ENCODE results near the gene KCNMA1. TPM values are rescaled to one million over a fixed set of nuclear protein-coding genes. Genes with fewer than 3 reads are reported as not detected.

KCNMA1 gene
- total RNA-seq, 4 donors from 2014 or later, result 4.6 to 10.5 (median 7.8) TPM

- WGBS, result 67% methylated on average over 7 of the region's 7 CpGs
- DNase-seq (ENCODE audit: low spot score in 2 of 2), result no peak
These were observed 621.3 kb downstream of the KCNMA1 start for GRCh38 chr10:77016278-77016815.

DNA sequence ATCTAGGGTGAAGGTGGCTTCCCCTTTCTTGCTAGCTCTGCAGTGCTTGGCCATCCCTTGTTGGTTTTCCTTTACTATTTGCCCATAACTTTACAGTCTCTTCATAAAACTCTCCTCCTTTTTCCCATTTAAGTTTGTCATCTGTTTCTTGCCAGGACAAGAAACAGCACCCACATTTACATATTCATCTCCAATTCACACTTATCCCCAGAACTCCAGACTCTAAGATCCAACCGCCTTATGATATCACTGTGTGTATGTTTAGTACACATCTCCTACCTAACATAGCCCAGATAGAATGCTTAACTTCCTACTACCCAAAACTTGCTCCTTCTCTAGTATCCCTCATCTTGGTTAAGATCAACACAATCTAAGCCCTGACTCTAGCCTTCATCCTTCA is 622.2 kb downstream of the KCNMA1 start:
- Histone ChIP-seq H3K4me1 (peaks cover 16% of the 10 kb centered on the region), H3K27me3 (no peaks in the 10 kb centered on the region), H3K9me3 (no peaks in the 10 kb centered on the region), H3K27ac (no peak overlapping the region), H3K36me3 (no peaks in the 10 kb centered on the region), H3K4me3 (no peak overlapping the region)
- no peak for DNase-seq (ENCODE audit: low spot score in 2 of 2)
- WGBS, result 100% methylated on average over 1 of the region's 1 CpG
- TF ChIP-seq EP300 (IDR thresholded peaks at IDR 0.05) (no peak), POLR2AphosphoS5 (IDR thresholded peaks at IDR 0.05) (no peak), POLR2A (IDR thresholded peaks at IDR 0.05) (no peak)
- TF ChIP-seq, protein P1, sequence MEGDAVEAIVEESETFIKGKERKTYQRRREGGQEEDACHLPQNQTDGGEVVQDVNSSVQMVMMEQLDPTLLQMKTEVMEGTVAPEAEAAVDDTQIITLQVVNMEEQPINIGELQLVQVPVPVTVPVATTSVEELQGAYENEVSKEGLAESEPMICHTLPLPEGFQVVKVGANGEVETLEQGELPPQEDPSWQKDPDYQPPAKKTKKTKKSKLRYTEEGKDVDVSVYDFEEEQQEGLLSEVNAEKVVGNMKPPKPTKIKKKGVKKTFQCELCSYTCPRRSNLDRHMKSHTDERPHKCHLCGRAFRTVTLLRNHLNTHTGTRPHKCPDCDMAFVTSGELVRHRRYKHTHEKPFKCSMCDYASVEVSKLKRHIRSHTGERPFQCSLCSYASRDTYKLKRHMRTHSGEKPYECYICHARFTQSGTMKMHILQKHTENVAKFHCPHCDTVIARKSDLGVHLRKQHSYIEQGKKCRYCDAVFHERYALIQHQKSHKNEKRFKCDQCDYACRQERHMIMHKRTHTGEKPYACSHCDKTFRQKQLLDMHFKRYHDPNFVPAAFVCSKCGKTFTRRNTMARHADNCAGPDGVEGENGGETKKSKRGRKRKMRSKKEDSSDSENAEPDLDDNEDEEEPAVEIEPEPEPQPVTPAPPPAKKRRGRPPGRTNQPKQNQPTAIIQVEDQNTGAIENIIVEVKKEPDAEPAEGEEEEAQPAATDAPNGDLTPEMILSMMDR (IDR thresholded peaks at IDR 0.05), result no peak

More at GRCh38 chr10:77016278-77016815, 621.3 kb downstream of the KCNMA1 start:
- Histone ChIP-seq H3K36me3 (no peaks in the 10 kb centered on the region), H3K4me3 (no peak overlapping the region), H3K9me3 (no peaks in the 10 kb centered on the region), H3K27me3 (no peaks in the 10 kb centered on the region), H3K27ac (no peak overlapping the region), H3K4me1 (peaks cover 15% of the 10 kb centered on the region)
- no peak for TF ChIP-seq POLR2AphosphoS5 (IDR thresholded peaks at IDR 0.05)
- TF ChIP-seq, protein P1 (IDR thresholded peaks at IDR 0.05), result no peak
- no peak for TF ChIP-seq EP300 (IDR thresholded peaks at IDR 0.05)
- no peak for TF ChIP-seq POLR2A (IDR thresholded peaks at IDR 0.05)

DNA sequence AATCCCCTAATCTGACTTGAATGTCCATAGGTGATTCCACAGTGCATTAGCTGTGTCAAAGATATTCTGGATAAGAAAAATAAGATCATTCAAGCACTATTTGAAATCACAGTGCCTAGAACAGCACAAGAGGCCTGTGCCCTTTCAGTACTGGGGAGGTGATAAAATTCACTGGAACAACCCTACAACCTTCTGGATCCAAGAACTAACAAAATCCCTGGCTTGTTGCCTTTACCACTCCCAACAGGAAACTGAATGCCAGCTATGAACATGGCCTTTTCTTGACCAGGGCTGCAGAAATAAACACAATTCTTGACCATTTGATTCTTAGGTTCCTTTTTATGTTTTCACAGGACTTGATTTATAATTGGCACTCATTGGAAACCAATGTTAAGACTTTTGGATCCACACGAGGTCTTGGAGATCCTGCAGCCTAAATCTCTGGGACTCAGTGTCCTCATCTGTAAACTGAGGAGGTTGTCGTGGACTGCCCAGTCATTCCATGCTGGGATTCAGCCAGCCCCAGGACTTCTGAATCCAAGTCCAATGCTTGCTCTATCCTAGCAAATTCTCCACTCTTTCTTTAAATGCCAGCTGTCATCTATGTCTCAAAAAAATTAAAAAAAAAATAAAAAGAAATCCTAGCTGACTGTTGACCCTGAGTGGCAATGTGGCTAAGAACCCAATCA is 624.7 kb downstream of the KCNMA1 start:
- Histone ChIP-seq H3K36me3 (no peaks in the 10 kb centered on the region), H3K9me3 (no peaks in the 10 kb centered on the region), H3K4me3 (no peak overlapping the region), H3K27ac (peak overlapping the region; percentile 71), H3K4me1 (peaks cover 16% of the 10 kb centered on the region), H3K27me3 (no peaks in the 10 kb centered on the region)
- TF ChIP-seq POLR2AphosphoS5 (IDR thresholded peaks at IDR 0.05), result no peak
- no peak for TF ChIP-seq EP300 (IDR thresholded peaks at IDR 0.05)
- TF ChIP-seq POLR2A (IDR thresholded peaks at IDR 0.05), result no peak
- TF ChIP-seq, protein P1 (IDR thresholded peaks at IDR 0.05), result no peak
- DNase-seq (ENCODE audit: low spot score in 2 of 2), result no peak
- 38% methylated on average over 2 of the region's 2 CpGs for WGBS

DNA sequence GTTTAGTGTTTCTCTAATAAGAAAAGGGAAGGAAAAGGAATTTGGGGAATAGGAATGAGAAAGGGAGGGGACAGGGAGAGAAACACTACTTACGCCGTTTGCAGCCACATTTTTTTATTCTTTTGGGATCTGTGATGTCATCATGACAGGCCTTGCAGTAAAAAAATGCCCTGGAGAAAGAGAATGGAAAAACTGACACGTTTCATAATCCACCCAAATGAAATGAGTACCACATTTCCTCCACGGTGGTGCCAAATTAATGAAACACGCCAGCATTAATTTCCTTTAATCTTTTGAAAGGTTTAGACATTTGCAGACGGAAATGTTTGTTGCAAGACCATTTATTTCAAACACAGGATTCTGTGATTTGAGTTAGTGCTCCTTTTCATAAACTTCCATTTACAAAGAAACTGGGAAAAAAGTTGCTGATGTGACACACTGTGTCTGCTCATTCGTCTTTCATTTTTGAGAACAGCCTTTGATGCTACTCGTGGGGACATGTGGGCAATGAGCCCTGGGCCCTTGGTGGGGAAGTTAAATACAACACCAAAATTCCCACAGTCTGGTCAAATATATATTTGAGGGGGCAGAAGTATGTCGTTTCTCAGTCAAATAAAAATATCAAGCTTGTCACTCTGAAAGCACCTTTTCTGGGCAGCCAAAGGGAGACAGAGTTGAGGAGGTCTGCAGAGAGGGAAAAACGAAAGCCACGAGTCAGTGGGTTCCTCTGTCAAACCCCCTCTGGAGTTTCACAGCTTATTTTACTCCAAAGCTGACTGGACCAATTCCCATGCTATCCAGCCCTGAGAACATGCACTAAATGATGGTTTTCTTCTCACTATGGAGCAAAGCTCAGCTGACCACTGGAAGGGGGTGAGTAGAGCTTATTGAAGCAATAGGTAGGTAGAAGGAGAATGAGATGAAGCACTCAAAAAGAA is 625.5 kb downstream of the KCNMA1 start:
- no peaks in the 10 kb centered on the region for H3K36me3 ChIP-seq
- H3K4me3 ChIP-seq, result no peak overlapping the region
- WGBS, result 39% methylated on average over 11 of the region's 11 CpGs
- TF ChIP-seq POLR2AphosphoS5 (IDR thresholded peaks at IDR 0.05) (peak in 1 of 3 donors; percentile 75), EP300 (IDR thresholded peaks at IDR 0.05) (no peak)
- TF ChIP-seq, protein P1 (IDR thresholded peaks at IDR 0.05), result no peak
- peaks cover 16% of the 10 kb centered on the region for H3K4me1 ChIP-seq
- H3K9me3 ChIP-seq, result no peaks in the 10 kb centered on the region
- no peak for DNase-seq (ENCODE audit: low spot score in 2 of 2)
- no peaks in the 10 kb centered on the region for H3K27me3 ChIP-seq
- peak overlapping the region; percentile 81 for H3K27ac ChIP-seq

GRCh38 chr10:77010430-77010829 is 627.2 kb downstream of the KCNMA1 start:
- H3K9me3 ChIP-seq, result no peaks in the 10 kb centered on the region
- WGBS, result 96% methylated on average over 3 of the region's 3 CpGs

More at GRCh38 chr10:77010430-77010829, 627.2 kb downstream of the KCNMA1 start:
- Histone ChIP-seq H3K27me3 (no peaks in the 10 kb centered on the region), H3K27ac (no peak overlapping the region), H3K36me3 (no peaks in the 10 kb centered on the region), H3K4me1 (peaks cover 16% of the 10 kb centered on the region), H3K4me3 (no peak overlapping the region)
- TF ChIP-seq EP300 (IDR thresholded peaks at IDR 0.05) (no peak), POLR2A (IDR thresholded peaks at IDR 0.05) (no peak), POLR2AphosphoS5 (IDR thresholded peaks at IDR 0.05) (no peak)
- TF ChIP-seq, protein P1 (IDR thresholded peaks at IDR 0.05), result no peak
- no peak for DNase-seq (ENCODE audit: low spot score in 2 of 2)
